IMR-90 (cell line): ENCODE results near the gene STPG1.

ENCODE experiments used
- BHLHE40 ChIP-seq: fragments of 150-350 bp; IDR thresholded peaks from 2 replicates; pipeline ENCODE4 v1.6.1; 2016; ENCODE audit warnings: mild to moderate bottlenecking, low read depth, low read length
- CEBPB ChIP-seq: IDR thresholded peaks from 2 replicates; pipeline ENCODE4 v1.6.1; 2012; ENCODE audit warnings: low read depth, low read length, improper control_type of control experiment
- MAFK ChIP-seq: IDR thresholded peaks from 2 replicates; pipeline ENCODE4 v1.6.1; 2012; ENCODE audit warnings: low read depth, low read length, improper control_type of control experiment
- MAZ ChIP-seq: IDR thresholded peaks from 2 replicates; pipeline ENCODE4 v1.6.1; 2012; ENCODE audit warnings: low read depth, mild to moderate bottlenecking, low read length, improper control_type of control experiment, moderate library complexity, borderline replicate concordance
- MXI1 ChIP-seq: IDR thresholded peaks from 2 replicates; pipeline ENCODE4 v1.6.1; 2012; ENCODE audit warnings: low read depth, mild to moderate bottlenecking, low read length, moderate library complexity, borderline replicate concordance
- POLR2A ChIP-seq: IDR thresholded peaks from 2 replicates; pipeline ENCODE4 v1.6.1; 2012; ENCODE audit warnings: mild to moderate bottlenecking, low read depth, low read length
- RAD21 ChIP-seq: IDR thresholded peaks from 2 replicates; pipeline ENCODE4 v1.6.1; 2012; ENCODE audit warnings: low read length, improper control_type of control experiment
- RCOR1 ChIP-seq: IDR thresholded peaks from 2 replicates; pipeline ENCODE4 v1.6.1; 2012; ENCODE audit warnings: mild to moderate bottlenecking, low read length, improper control_type of control experiment; ENCODE audit not compliant: insufficient replicate concordance
- SMC3 ChIP-seq: fragments of 150-350 bp; IDR thresholded peaks from 2 replicates; pipeline ENCODE4 v1.6.1; 2016; ENCODE audit warnings: low read depth, mild to moderate bottlenecking, antibody characterized with exemption, low read length, moderate library complexity
- TF ChIP-seq, protein P1 (sequence below): conservative IDR thresholded peaks from 2 replicates; pipeline ENCODE4 v1.5.1; 2012; ENCODE audit warnings: mild to moderate bottlenecking, low read depth, low read length, improper control_type of control experiment
- TF ChIP-seq, protein P2 (sequence below): fragments of 150-350 bp; IDR thresholded peaks from 2 replicates; pipeline ENCODE4 v1.6.1; 2017; ENCODE audit warnings: mild to moderate bottlenecking, antibody characterized with exemption, low read length, low read depth
- TF ChIP-seq, protein P3 (sequence below): fragments of 150-350 bp; IDR thresholded peaks from 2 replicates; pipeline ENCODE4 v1.6.1; 2016; ENCODE audit warnings: low read depth, mild to moderate bottlenecking, low read length, moderate library complexity, borderline replicate concordance

DNA sequence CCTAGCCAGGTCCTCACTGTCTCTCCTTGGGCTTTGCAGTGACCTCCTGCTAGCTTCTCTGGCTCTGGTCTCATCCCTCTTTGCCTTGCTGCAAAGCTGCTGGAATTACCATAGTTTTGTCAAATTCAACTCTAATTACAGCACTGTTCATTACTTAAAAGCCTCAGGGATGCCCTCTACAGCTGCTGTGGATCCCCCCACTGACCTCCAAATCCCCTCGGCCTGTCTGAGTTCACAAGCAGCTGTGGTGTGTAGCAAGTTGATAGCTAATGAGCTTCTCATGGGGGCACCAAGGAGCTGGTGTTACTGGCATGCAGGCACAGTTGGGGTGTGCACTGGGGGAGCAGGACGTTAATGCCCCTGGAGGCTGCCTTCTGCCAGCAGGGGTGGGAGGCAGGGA, 26.9 kb upstream of the STPG1 start:
- TF ChIP-seq, protein P1, sequence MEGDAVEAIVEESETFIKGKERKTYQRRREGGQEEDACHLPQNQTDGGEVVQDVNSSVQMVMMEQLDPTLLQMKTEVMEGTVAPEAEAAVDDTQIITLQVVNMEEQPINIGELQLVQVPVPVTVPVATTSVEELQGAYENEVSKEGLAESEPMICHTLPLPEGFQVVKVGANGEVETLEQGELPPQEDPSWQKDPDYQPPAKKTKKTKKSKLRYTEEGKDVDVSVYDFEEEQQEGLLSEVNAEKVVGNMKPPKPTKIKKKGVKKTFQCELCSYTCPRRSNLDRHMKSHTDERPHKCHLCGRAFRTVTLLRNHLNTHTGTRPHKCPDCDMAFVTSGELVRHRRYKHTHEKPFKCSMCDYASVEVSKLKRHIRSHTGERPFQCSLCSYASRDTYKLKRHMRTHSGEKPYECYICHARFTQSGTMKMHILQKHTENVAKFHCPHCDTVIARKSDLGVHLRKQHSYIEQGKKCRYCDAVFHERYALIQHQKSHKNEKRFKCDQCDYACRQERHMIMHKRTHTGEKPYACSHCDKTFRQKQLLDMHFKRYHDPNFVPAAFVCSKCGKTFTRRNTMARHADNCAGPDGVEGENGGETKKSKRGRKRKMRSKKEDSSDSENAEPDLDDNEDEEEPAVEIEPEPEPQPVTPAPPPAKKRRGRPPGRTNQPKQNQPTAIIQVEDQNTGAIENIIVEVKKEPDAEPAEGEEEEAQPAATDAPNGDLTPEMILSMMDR: no peak
- TF ChIP-seq POLR2A: no peak
- no peak for TF ChIP-seq MAZ
- no peak for TF ChIP-seq RAD21
- TF ChIP-seq, protein P2, sequence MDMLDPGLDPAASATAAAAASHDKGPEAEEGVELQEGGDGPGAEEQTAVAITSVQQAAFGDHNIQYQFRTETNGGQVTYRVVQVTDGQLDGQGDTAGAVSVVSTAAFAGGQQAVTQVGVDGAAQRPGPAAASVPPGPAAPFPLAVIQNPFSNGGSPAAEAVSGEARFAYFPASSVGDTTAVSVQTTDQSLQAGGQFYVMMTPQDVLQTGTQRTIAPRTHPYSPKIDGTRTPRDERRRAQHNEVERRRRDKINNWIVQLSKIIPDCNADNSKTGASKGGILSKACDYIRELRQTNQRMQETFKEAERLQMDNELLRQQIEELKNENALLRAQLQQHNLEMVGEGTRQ: no peak
- no peak for TF ChIP-seq CEBPB
- no peak for TF ChIP-seq RCOR1
- TF ChIP-seq MAFK: no peak
- no peak for TF ChIP-seq MXI1
- TF ChIP-seq SMC3: no peak
- no peak for TF ChIP-seq BHLHE40
- TF ChIP-seq, protein P3, sequence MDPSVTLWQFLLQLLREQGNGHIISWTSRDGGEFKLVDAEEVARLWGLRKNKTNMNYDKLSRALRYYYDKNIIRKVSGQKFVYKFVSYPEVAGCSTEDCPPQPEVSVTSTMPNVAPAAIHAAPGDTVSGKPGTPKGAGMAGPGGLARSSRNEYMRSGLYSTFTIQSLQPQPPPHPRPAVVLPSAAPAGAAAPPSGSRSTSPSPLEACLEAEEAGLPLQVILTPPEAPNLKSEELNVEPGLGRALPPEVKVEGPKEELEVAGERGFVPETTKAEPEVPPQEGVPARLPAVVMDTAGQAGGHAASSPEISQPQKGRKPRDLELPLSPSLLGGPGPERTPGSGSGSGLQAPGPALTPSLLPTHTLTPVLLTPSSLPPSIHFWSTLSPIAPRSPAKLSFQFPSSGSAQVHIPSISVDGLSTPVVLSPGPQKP: no peak
